ENCODE measurements around the gene BAZ1B. TPM values are rescaled to one million over a fixed set of nuclear protein-coding genes. Genes with fewer than 3 reads are reported as not detected.
A peak's percentile ranks its signal among the peaks of the same experiment; 100 is the strongest.
"Not testable (repeated sequence)": the region's sequence is repeated elsewhere in the genome, so short reads cannot be mapped to it uniquely, and the experiment has no call there.

The BAZ1B gene
- polyA plus RNA-seq, 3 donors: 70.2 to 77.8 (median 72.8) TPM

- not testable (repeated sequence) for DNase-seq
These were observed 91.6 kb downstream of the BAZ1B start for GRCh38 chr7:73430540-73430939.

GRCh38 chr7:73429622-73430505, 92.2 kb downstream of the BAZ1B start:
- no peak for DNase-seq

GRCh38 chr7:73429215-73429614, 92.9 kb downstream of the BAZ1B start:
- peak; percentile 72 for DNase-seq

- no peak for DNase-seq
These were observed 93.9 kb downstream of the BAZ1B start for GRCh38 chr7:73427902-73428787.

- DNase-seq: no peak
These were observed 96.1 kb downstream of the BAZ1B start for GRCh38 chr7:73426016-73426415.

GRCh38 chr7:73425356-73425983, 96.6 kb downstream of the BAZ1B start:
- DNase-seq: no peak

- DNase-seq: no peak
These were observed 97.6 kb downstream of the BAZ1B start for GRCh38 chr7:73424489-73424885.

- DNase-seq: no peak
These were observed 98.3 kb downstream of the BAZ1B start for GRCh38 chr7:73423519-73424488.

- not testable (repeated sequence) for DNase-seq
These were observed 101.5 kb downstream of the BAZ1B start for GRCh38 chr7:73420610-73421009.

GRCh38 chr7:73420016-73420415, 102.1 kb downstream of the BAZ1B start:
- not testable (repeated sequence) for DNase-seq

- no peak for DNase-seq
These were observed 103.9 kb downstream of the BAZ1B start for GRCh38 chr7:73418113-73418703.

GRCh38 chr7:73410541-73411131, 111.5 kb downstream of the BAZ1B start:
- not testable (repeated sequence) for DNase-seq

GRCh38 chr7:73404860-73405259, 117.2 kb downstream of the BAZ1B start:
- DNase-seq: not testable (repeated sequence)

GRCh38 chr7:73399185-73400050, 122.7 kb downstream of the BAZ1B start:
- DNase-seq: peak; percentile 67

GRCh38 chr7:73397521-73398281, 124.4 kb downstream of the BAZ1B start:
- DNase-seq: peak; percentile 49

GRCh38 chr7:73395538-73396503, 126.3 kb downstream of the BAZ1B start:
- no peak for DNase-seq

- no peak for DNase-seq
These were observed 127.7 kb downstream of the BAZ1B start for GRCh38 chr7:73394422-73394821.

Measured in renal pelvis (tissue), 4 donors.